ENCODE results near the gene GDF15. TPM values are rescaled to one million over a fixed set of nuclear protein-coding genes. Genes with fewer than 3 reads are reported as not detected.
"Not testable (repeated sequence)": the region's sequence is repeated elsewhere in the genome, so short reads cannot be mapped to it uniquely, and the experiment has no call there.

GDF15 gene
- total and polyA plus RNA-seq, 8 donors = 28.1 to 277 (median 43.5) TPM

DNA sequence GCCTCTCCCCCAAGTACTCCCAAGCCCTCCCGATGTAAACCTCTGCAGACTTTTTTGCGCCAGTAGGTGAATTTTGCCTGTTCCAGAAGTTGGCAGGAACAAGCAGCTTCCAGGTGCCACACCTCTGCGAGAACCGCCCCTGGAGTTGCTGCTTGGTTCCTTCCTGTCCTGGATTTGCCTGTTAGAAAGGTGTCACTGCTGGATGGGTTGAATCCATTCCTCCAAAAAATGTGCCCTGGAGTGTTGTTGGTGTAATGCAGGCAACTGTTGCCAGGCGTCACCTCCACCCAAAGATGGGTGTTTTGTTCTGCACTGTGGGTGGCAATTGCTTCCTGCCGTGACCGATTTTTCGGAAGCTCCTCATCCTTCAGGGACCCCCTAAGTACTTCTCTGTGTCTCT is 39.9 kb upstream of the GDF15 start:
- WGBS, 2 donors = 83 to 85% methylated on average over 8 of the region's 8 CpGs
- ATAC-seq (no peak), FAIRE-seq (no peak), DNase-seq (no peak)
- peaks cover 0 to 6% (median 0%) of the 10 kb centered on the region in 3 donors for H3K4me1 ChIP-seq
- no peak overlapping the region for H3K4me3 ChIP-seq
- TF ChIP-seq, protein P1, sequence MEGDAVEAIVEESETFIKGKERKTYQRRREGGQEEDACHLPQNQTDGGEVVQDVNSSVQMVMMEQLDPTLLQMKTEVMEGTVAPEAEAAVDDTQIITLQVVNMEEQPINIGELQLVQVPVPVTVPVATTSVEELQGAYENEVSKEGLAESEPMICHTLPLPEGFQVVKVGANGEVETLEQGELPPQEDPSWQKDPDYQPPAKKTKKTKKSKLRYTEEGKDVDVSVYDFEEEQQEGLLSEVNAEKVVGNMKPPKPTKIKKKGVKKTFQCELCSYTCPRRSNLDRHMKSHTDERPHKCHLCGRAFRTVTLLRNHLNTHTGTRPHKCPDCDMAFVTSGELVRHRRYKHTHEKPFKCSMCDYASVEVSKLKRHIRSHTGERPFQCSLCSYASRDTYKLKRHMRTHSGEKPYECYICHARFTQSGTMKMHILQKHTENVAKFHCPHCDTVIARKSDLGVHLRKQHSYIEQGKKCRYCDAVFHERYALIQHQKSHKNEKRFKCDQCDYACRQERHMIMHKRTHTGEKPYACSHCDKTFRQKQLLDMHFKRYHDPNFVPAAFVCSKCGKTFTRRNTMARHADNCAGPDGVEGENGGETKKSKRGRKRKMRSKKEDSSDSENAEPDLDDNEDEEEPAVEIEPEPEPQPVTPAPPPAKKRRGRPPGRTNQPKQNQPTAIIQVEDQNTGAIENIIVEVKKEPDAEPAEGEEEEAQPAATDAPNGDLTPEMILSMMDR (IDR thresholded peaks at IDR 0.05) = no peak
- H3K27me3 ChIP-seq = no peaks in the 10 kb centered on the region
- H3K27ac ChIP-seq = no peak overlapping the region
- H3K9me3 ChIP-seq = no peaks in the 10 kb centered on the region
- intact Hi-C loops (cut with DNase I) = loop anchor here (5.0 kb wide), 2 partner anchors 46 to 66 kb away; no protein-coding TSS in a partner anchor
- no peaks in the 10 kb centered on the region for H3K36me3 ChIP-seq

DNA sequence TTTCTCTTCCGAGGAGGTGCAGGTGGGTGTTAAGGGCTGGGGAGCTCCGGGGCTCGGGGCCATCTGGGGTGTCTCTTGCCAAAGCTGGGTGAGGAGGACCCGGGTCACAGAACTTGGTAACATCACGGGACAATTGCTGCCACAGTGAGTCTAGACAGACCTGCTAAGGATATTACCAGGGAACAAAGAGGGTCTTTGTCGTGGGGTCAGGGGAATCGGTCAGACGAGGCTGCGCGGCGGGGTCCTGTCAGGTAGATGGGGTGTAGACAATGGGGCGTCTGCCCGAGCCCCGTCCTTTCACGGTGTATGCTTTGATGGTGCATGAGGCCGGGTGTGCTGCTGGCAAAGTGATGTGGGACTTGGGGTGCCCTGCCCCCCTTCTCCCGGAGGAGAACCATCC is 37.8 kb upstream of the GDF15 start:
- WGBS, 2 donors = 88 to 90% methylated on average over 17 of the region's 17 CpGs
- Histone ChIP-seq H3K9me3 (no peaks in the 10 kb centered on the region), H3K36me3 (no peaks in the 10 kb centered on the region), H3K27me3 (no peaks in the 10 kb centered on the region), H3K27ac (no peak overlapping the region), H3K4me3 (no peak overlapping the region), H3K4me1 (no peaks in the 10 kb centered on the region)
- DNase-seq = no peak
- intact Hi-C loops (cut with DNase I) = loop anchor here (5.0 kb wide), 2 partner anchors 44 to 64 kb away; no protein-coding TSS in a partner anchor
- TF ChIP-seq, protein P1 (IDR thresholded peaks at IDR 0.05) = no peak
- FAIRE-seq = no peak
- no peak for ATAC-seq

DNA sequence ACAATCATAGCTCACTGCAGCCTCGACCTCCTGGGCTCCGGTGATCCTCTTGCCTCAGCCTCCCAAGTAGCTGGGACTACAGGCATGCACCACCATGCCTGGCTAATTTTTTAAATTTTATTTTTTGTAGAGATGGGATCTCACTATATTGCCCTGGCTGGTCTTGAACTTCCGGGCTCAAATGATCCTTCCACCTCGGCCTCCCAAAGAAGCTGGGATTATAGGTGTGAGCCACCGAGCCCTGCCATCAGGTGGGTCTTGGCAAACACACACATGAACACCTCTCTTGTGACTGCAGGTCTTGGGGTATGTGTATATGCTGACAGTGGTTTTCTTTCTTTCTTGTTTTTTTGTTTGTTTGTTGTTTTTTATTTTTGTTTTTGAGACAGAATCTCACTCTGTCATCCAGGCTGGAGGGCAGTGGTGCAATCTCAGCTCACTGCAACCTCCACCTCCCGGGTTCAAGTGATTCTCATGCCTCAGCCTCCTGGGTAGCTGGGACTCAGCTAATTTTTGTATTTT is 37.1 kb upstream of the GDF15 start:
- intact Hi-C loops (cut with DNase I) = loop anchor here (5.0 kb wide), 2 partner anchors 43 to 63 kb away; no protein-coding TSS in a partner anchor
- H3K4me3 ChIP-seq, H3K27me3 ChIP-seq, H3K4me1 ChIP-seq, FAIRE-seq, H3K9me3 ChIP-seq, DNase-seq, ATAC-seq, H3K27ac ChIP-seq, H3K36me3 ChIP-seq: not testable (repeated sequence)
- 85 to 87% methylated on average over 6 of the region's 6 CpGs for WGBS, 2 donors

DNA sequence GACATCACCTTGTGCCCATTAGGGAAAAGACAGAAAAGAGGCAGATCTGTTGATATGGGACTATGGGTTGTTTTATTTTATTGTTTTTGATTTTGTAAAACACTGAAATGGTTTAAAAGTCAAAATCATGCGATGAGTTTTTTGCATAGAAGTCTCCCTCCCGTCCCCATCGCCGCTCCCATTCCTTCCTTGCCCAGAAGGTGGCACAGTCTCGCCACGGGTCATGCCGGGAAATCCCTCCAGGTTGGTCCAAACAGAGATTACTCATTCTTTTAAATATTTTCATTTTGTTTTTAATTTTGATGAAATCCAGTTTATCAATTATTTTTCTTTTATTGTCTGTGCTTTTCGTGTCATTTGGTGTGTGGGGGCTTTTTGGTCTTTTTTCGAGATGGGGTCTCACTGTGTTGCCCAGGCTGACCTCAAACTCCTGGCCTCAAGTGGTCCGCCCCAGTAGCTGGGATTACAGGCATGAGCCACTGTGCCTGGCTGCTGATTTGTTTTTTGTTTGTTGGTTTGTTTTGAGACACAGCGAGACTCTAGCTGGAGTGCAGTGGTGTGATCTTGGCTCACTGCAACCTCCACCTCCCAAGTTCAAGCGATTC is 36.3 kb upstream of the GDF15 start:
- Histone ChIP-seq H3K36me3 (no peaks in the 10 kb centered on the region), H3K27ac (no peak overlapping the region), H3K27me3 (no peaks in the 10 kb centered on the region), H3K4me1 (no peaks in the 10 kb centered on the region), H3K4me3 (no peak overlapping the region), H3K9me3 (no peaks in the 10 kb centered on the region)
- peak; percentile 77 to 93 (median 91) for ATAC-seq
- intact Hi-C loops (cut with DNase I) = loop anchor here (5.0 kb wide), 2 partner anchors 43 to 63 kb away; no protein-coding TSS in a partner anchor
- no peak for FAIRE-seq
- TF ChIP-seq, protein P1 (IDR thresholded peaks at IDR 0.05) = peak; percentile 49 to 84 (median 66)
- DNase-seq = peak in 5 of 6 donors; percentile 51 to 84 (median 73)
- 38 to 40% methylated on average over 12 of the region's 12 CpGs for WGBS, 2 donors

GRCh38 chr19:18350490-18350889 is 35.5 kb upstream of the GDF15 start:
- intact Hi-C loops (cut with DNase I) = no loop called here
- TF ChIP-seq, protein P1 (IDR thresholded peaks at IDR 0.05) = no peak

More at GRCh38 chr19:18350490-18350889, 35.5 kb upstream of the GDF15 start:
- DNase-seq (no peak), ATAC-seq (no peak), FAIRE-seq (no peak)
- H3K4me1 ChIP-seq = no peaks in the 10 kb centered on the region
- no peak overlapping the region for H3K27ac ChIP-seq
- no peaks in the 10 kb centered on the region for H3K9me3 ChIP-seq
- no peak overlapping the region for H3K4me3 ChIP-seq
- no peaks in the 10 kb centered on the region for H3K36me3 ChIP-seq
- WGBS, 2 donors = 83 to 84% methylated on average over 9 of the region's 9 CpGs
- no peaks in the 10 kb centered on the region for H3K27me3 ChIP-seq
